Motor neuron (in vitro differentiated cells): ENCODE measurements around the gene PRSS38. TPM values are rescaled to one million over a fixed set of nuclear protein-coding genes. Genes with fewer than 3 reads are reported as not detected.
A peak's percentile ranks its signal among the peaks of the same experiment; 100 is the strongest.

Source experiments
- ATAC-seq, 8 experiments: fragments of 200-7000 bp; cut with Tn5 transposase; replicated peaks in 6 of 8; 2 replicates each; pipeline ENCODE4 v1.8.0; 2021; ENCODE audit warnings: mild to moderate bottlenecking in 8 of 8, moderate library complexity in 8 of 8
- H3K27ac ChIP-seq, 2 donors: fragments of 250-450 bp; sonication (Bioruptor Pico); 2 replicates each; pipeline ENCODE4 v1.9.0; 2021; ENCODE audit warnings: antibody characterized with exemption in 2 of 2, mild to moderate bottlenecking in 2 of 2, moderate library complexity in 1 of 2
- H3K4me1 ChIP-seq, 2 donors: fragments of 250-450 bp; sonication (Bioruptor Pico); replicated peaks in 1 of 2; 2 replicates each; pipeline ENCODE4 v1.6.1; 2021; ENCODE audit warnings: antibody characterized with exemption in 2 of 2, mild to moderate bottlenecking in 2 of 2, moderate library complexity in 1 of 2
- H3K4me3 ChIP-seq, 5 donors: fragments of 250-450 bp; sonication (Bioruptor Pico); 2 replicates each; pipeline ENCODE4 v1.9.0; 2021; ENCODE audit warnings: antibody characterized with exemption in 5 of 5, mild to moderate bottlenecking in 5 of 5, moderate library complexity in 4 of 5
- WGBS, 10 experiments: fragments of 450-650 bp; shearing (Covaris generic); methylation state at CpG; one replicate each; pipeline ENCODE4 v1.0.0; 2022; 5-methylcytosine and 5-hydroxymethylcytosine counted together
- in situ Hi-C, 9 experiments: fragments of 400-800 bp; cut with MboI; loops; one replicate each; pipeline ENCODE4 v1.15.0; 2021; ENCODE audit warnings: low sequenced_read_pairs in 9 of 9, low pct_unique_long_range_greater_than_20kb in 2 of 9; ENCODE audit not compliant: unreplicated experiment in 9 of 9
- total RNA-seq, 8 experiments: library from RNA; unstranded; fragments of 300-600 nt; gene quantifications; 2 replicates each; pipeline versions ENCODE4 v1.2.3 to v1.2.4, GENCODE V29; 2022

The PRSS38 gene
- total RNA-seq, 8 experiments from 2014 or later = 0.17 TPM; not detected in 7

DNA sequence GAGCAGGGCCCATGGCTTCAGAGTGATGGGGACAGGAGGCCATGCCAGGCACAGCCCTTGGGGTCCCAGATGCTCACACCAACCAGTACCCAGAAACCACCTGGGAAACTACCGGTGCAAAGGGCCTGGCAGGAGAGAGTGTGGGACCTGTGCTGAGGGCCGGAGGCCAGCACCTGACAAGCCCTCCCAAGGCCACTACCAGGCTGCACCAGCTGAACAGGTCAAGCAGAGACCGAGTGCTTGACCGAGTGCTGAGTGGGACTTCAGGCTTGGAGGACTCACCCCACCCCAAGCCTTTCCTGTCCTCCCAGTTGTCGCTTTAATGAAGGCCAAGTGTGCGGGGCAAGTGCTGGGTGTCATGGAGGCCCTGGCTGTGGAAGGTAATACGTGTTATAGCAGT, 43.7 kb upstream of the PRSS38 start:
- no peak for ATAC-seq
- Histone ChIP-seq H3K4me1 (peaks cover 0 to 4% of the 10 kb centered on the region in 2 donors), H3K27ac (no peak overlapping the region), H3K4me3 (no peak overlapping the region)
- 90 to 100% (median 97%) methylated on average over 1 to 5 of the region's 7 CpGs; no CpG with 5 or more reads in 4 of the 10 experiments for WGBS, 10 experiments
- in situ Hi-C loops = loop anchor here in 2 of 9 experiments (25.0 kb wide), 1 partner anchor 166 kb away; the partner anchor contains the start of gene WNT9A (in 2 of the 2)

DNA sequence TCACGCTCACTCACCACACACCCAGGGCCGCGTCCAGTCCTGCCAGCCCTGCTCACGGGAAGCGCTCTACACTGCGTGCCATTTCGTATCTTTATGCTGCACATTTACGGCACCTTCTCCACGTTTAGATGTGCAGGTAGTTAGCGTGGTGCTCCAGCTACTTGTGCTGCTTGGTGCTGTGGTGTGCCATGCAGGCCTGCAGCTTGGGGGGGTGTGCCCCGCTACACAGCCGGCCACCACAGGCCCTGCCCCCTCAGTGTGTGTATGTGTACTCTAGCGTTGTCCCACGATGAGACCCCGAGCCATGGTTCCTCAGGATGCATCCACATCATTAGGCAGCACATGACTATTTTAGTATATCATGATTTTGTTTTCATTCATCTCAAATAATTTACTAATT, 41.9 kb upstream of the PRSS38 start:
- no peak overlapping the region for H3K4me3 ChIP-seq
- ATAC-seq = no peak
- no peak overlapping the region for H3K27ac ChIP-seq
- in situ Hi-C loops = loop anchor here in 2 of 9 experiments (25.0 kb wide), 1 partner anchor 164 kb away; the partner anchor contains the start of gene WNT9A (in 2 of the 2)
- peaks cover 0 to 7% of the 10 kb centered on the region in 2 donors for H3K4me1 ChIP-seq
- 82 to 100% (median 96%) methylated on average over 3 to 13 of the region's 15 CpGs for WGBS, 10 experiments

DNA sequence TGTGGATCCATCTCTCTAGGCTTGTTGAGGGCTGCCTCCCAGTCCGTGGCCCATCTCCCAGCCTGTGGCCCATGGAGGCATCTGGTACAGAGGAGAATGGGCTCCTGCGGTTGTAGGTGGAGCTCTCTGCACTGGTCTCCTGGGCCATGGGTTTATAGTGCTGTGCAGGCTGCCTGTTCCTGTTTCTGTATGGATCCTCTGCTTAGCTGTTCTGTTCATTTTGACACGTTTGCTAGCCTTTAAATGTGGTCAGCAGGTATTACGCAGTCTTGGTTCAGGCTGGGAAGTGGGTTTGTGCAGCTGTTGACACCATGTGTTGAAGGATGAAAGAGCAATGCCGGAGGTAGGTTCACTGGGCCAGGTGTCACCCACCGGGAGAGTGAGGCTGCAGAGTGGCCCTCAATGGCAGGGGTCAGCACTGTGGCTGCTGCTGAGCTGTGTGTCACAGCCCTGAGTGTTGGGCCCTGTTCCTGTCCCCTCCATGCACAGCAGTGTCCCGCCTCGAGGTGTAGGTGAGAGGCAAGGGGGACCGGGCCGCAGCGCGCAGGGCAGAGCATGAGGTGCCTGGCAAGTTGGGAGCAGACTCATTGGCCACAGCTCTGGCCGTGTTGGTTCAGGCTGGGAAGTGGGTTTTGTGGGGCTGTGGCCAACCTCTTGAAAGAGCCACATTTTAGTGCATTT, 41.3 kb upstream of the PRSS38 start:
- Histone ChIP-seq H3K4me1 (peaks cover 0 to 7% of the 10 kb centered on the region in 2 donors), H3K4me3 (no peak overlapping the region), H3K27ac (no peak overlapping the region)
- in situ Hi-C loops = loop anchor here in 2 of 9 experiments (25.0 kb wide), 1 partner anchor 163 kb away; the partner anchor contains the start of gene WNT9A (in 2 of the 2)
- 60 to 100% (median 87%) methylated on average over 1 to 13 of the region's 13 CpGs; no CpG with 5 or more reads in 3 of the 10 experiments for WGBS, 10 experiments
- no peak for ATAC-seq

DNA sequence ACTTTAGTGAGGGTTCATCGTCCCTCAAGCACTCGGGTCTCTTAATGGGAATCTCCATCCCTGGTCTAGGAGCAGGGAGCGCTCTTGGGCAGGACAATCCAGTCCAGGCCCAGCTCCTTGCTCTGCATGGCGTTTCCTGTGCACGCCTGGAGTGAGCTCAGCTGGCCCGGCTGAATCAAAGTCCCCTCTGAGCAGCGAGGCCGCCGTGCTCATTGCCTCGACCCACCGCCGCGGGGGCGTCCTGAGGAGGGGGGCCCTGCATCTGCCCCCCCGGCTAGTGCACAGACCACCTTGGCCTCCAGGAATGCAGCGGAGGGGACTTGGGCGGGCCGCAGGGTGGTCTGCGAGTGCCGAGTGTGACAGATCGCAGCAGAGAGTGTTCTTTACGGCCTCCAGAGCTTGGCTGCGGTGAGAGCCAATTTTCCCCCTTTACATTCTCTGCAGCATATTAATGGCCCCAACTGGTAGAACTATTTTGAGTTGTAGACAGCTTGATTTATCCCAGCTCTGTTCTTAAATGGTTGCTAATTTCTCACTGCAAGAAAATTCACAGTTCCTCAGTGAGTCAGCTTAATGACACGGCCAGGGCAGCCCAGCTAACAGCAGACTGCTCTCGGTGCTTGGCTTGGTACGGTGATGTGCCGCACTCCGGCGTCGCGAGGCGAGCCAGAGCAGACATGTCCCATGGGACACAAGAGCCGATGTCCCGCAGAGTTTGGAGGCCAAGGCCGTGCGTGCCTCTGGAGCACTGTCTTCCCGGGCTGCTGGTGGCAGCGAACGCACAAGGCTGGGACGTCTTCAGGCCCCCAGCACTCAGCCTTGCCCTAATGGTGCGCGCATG, 40.4 kb upstream of the PRSS38 start:
- in situ Hi-C loops = loop anchor here in 7 of 9 experiments (25.0 kb wide), 2 partner anchors 162 to 187 kb away; partner anchors contain the start of gene WNT9A (in 6 of the 7)
- H3K27ac ChIP-seq = no peak overlapping the region
- H3K4me1 ChIP-seq = peaks cover 0 to 7% of the 10 kb centered on the region in 2 donors
- peak in 7 of 8 experiments; percentile 27 to 85 (median 49) for ATAC-seq
- no peak overlapping the region for H3K4me3 ChIP-seq
- WGBS, 10 experiments = 32 to 94% (median 84%) methylated on average over 1 to 34 of the region's 42 CpGs; no CpG with 5 or more reads in 3 of the 10 experiments

DNA sequence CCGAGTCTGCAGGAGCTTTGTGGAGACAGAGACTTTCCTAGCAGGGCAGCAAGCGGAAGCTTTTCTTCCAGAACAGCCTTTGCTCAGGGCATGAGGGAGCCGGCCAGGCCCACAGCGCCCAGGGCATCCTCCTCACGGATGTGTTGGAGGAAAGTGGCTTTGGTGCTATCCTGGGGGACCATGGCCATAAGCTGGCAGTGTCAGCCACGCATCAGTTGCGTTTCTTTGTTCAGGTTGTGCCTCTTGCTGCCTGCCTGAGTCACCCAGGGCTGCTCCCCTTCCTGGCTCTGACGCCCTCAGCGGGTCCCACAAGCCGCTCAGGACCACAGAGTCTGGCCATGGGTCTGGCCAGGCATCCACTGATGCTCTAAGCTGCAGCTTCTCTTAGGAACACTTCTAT, 39.6 kb upstream of the PRSS38 start:
- Histone ChIP-seq H3K4me3 (no peak overlapping the region), H3K27ac (no peak overlapping the region), H3K4me1 (peaks cover 0 to 7% of the 10 kb centered on the region in 2 donors)
- in situ Hi-C loops = loop anchor here in 5 of 9 experiments (25.0 kb wide), 2 partner anchors 161 to 186 kb away; partner anchors contain the start of gene WNT9A (in 4 of the 5)
- no peak for ATAC-seq
- WGBS, 10 experiments = 80 to 100% (median 97%) methylated on average over 1 to 10 of the region's 10 CpGs; no CpG with 5 or more reads in 4 of the 10 experiments

DNA sequence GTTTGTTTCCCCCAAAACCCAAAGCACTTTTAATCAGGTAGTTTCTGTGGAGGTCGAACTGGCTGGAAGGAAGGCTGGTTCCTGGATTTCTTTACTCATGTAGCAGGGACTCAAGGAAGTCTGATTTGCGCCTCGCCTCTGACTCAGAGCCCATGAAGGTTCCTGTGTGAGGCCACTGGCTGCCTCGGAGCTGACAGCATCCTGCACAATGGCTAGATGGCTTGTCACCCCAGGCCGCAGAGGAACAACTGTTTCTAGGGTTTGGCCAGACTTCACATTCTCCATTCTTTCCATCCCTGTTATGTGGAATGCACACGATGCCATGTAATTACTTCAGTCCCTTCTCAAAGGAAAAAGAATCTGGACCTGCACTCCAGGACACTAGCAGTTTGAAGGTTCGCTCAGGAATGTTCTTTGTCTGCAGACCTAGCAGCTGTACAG, 39.1 kb upstream of the PRSS38 start:
- Histone ChIP-seq H3K4me3 (no peak overlapping the region), H3K27ac (no peak overlapping the region), H3K4me1 (peaks cover 0 to 7% of the 10 kb centered on the region in 2 donors)
- ATAC-seq = peak in 1 of 8 experiments; percentile 55
- WGBS, 10 experiments = 40 to 93% (median 83%) methylated on average over 1 to 7 of the region's 7 CpGs; no CpG with 5 or more reads in 2 of the 10 experiments
- in situ Hi-C loops = loop anchor here in 5 of 9 experiments (25.0 kb wide), 2 partner anchors 161 to 186 kb away; partner anchors contain the start of gene WNT9A (in 4 of the 5)

DNA sequence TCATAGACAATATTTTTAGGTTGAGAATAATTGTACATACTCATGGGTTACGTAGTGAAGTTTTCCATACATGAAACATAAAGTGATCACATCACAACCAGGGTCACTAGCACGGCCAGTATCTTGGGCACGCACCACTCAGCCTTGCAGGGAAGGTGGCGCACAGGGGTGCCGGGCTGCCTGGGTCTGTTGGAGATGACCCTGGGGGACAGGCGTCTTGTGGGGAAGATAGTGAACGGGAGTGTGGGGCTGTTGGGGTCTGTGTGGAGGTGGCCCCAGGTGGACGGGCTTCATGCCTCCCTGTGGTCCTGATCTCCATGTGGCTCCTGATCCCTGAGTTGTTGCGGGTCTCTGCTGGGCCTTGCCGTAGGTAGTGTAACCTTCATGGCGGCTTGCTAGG, 38.3 kb upstream of the PRSS38 start:
- 79 to 100% (median 92%) methylated on average over 1 to 11 of the region's 11 CpGs; no CpG with 5 or more reads in 4 of the 10 experiments for WGBS, 10 experiments
- no peak for ATAC-seq
- in situ Hi-C loops = loop anchor here in 5 of 9 experiments (25.0 kb wide), 2 partner anchors 160 to 185 kb away; partner anchors contain the start of gene WNT9A (in 4 of the 5)
- Histone ChIP-seq H3K27ac (no peak overlapping the region), H3K4me1 (peaks cover 0 to 7% of the 10 kb centered on the region in 2 donors), H3K4me3 (no peak overlapping the region)

DNA sequence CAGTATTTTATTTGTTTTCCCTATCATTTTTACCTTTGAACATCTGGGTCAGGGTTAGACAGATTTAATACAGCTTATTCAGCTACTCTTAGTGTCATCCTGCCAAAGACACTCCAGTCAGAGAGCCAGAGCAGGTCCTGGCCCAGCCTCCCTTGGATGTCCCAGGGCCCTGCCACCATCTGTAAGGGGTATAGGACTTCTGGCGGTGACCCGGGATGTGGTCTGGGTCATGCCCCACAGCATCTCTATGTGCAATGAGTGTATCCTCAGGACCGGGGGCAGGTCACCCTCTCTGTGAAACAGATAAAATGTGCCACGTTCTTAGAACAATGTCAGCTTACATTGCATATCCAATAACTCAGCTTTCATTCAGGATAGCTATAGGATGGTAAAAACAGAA, 37.8 kb upstream of the PRSS38 start:
- ATAC-seq = no peak
- in situ Hi-C loops = loop anchor here in 5 of 9 experiments (25.0 kb wide), 2 partner anchors 160 to 185 kb away; partner anchors contain the start of gene WNT9A (in 4 of the 5)
- peaks cover 0 to 7% of the 10 kb centered on the region in 2 donors for H3K4me1 ChIP-seq
- 90 to 100% (median 100%) methylated on average over 1 to 4 of the region's 4 CpGs; no CpG with 5 or more reads in 3 of the 10 experiments for WGBS, 10 experiments
- H3K27ac ChIP-seq = no peak overlapping the region
- no peak overlapping the region for H3K4me3 ChIP-seq

DNA sequence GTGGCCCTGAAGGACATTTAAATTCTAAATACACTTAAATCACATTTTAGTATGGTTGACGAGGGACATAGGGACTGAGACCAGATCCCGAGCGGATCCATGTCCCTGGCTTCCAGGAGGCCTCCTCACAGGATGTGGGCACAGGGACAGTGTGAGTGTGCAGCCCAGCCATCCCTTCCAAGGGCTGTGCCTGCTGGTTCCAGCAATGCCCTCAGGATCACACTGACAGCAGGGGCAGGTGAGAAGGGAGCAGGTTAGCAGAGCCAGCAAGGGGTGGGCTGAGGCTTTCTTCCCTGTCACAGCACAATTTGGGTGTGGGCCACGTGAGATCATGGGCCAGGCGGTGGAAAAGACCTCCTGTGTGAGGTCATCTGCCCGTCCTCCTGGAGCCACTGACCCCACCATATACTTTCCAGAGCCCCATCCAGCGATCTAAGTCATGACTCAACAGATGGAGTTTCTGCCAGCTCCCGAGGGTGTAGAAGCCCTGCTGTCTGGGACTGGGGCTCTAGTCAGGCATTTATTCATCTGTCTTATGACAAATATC, 37.0 kb upstream of the PRSS38 start:
- Histone ChIP-seq H3K27ac (peak overlapping the region in 1 of 2 donors; percentile 17), H3K4me1 (peaks cover 0 to 7% of the 10 kb centered on the region in 2 donors), H3K4me3 (no peak overlapping the region)
- peak in 6 of 8 experiments; percentile 20 to 62 (median 33) for ATAC-seq
- in situ Hi-C loops = loop anchor here in 5 of 9 experiments (25.0 kb wide), 2 partner anchors 159 to 184 kb away; partner anchors contain the start of gene WNT9A (in 4 of the 5)
- WGBS, 10 experiments = 17 to 94% (median 79%) methylated on average over 2 to 6 of the region's 8 CpGs; no CpG with 5 or more reads in 4 of the 10 experiments

DNA sequence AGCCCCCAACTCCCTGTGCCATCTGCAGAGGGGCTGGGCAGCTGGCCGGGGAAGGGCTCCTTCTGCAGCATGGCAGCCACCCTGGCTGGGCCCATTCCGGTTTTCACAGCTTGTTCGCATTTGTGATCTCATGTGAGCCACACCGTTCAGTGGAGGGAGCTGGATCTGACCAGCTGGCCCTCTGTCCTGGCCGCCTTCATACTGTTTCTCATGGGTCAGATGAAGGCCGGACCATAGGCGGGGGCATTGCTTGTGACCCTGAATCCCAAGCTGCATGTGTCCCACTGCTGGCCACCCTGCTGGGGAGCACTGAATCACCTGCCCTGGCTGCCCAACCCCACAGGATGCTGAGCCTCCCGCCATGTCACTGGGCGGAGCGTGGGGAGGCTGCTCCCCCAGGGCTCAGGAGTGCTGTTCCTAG, 36.4 kb upstream of the PRSS38 start:
- H3K4me3 ChIP-seq = no peak overlapping the region
- H3K4me1 ChIP-seq = peaks cover 0 to 7% of the 10 kb centered on the region in 2 donors
- peak in 7 of 8 experiments; percentile 12 to 68 (median 43) for ATAC-seq
- 60 to 100% (median 96%) methylated on average over 1 to 4 of the region's 10 CpGs; no CpG with 5 or more reads in 4 of the 10 experiments for WGBS, 10 experiments
- in situ Hi-C loops = loop anchor here in 5 of 9 experiments (25.0 kb wide), 2 partner anchors 158 to 183 kb away; partner anchors contain the start of gene WNT9A (in 4 of the 5)
- H3K27ac ChIP-seq = peak overlapping the region in 1 of 2 donors; percentile 17

DNA sequence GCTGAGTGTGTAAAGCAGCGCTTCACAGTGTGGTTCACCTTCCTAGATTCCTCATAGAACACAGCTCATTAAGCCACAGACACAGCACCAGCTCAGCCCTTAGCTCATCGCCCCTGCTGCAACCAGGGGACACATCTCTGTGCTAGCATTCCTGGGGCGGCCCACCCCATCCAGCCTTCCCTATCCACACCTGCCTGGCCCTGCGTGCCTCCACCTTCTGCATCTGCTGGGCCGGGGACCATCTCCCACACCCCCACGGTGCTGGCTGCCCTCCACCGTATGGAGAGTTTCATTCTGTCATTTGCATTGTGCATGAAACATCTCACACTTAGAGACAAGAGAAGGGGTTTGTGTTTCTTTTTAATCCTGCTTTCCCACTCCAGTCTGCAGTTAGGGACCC, 35.8 kb upstream of the PRSS38 start:
- 70 to 100% (median 86%) methylated on average over 1 to 6 of the region's 7 CpGs; no CpG with 5 or more reads in 4 of the 10 experiments for WGBS, 10 experiments
- Histone ChIP-seq H3K4me1 (peaks cover 0 to 7% of the 10 kb centered on the region in 2 donors), H3K27ac (no peak overlapping the region), H3K4me3 (no peak overlapping the region)
- peak in 2 of 8 experiments; percentile 22 to 71 for ATAC-seq
- in situ Hi-C loops = loop anchor here in 5 of 9 experiments (25.0 kb wide), 2 partner anchors 158 to 183 kb away; partner anchors contain the start of gene WNT9A (in 4 of the 5)
